ENCODE measurements around the gene RUBCN. TPM values are rescaled to one million over a fixed set of nuclear protein-coding genes. Genes with fewer than 3 reads are reported as not detected.

The RUBCN gene
- total and polyA plus RNA-seq, 2 of the 13 experiments (the other 11 are each of a cell fraction or from before 2014, with no cell fraction given) = 5.2 to 8.1 TPM

- no TSS peak for BruUV-seq (replicated peaks)
- H3K4me2 ChIP-seq (ENCODE audit: low read depth, low read length) = peak overlapping the region; percentile 99
- H2AFZ ChIP-seq (ENCODE audit: low read length) = peak overlapping the region; percentile 72
- in situ Hi-C loops (cut with HindIII; ENCODE audit: extremely low pct_ligation_motif_present, low pct_unique_long_range_greater_than_20kb) (no loop called here), intact Hi-C loops (cut with micrococcal nuclease; ENCODE audit: unreplicated experiment) (no loop called here)
- H3K9me3 ChIP-seq (ENCODE audit: low read length) = no peaks in the 10 kb centered on the region
- 0 out of 2 replicates have a peak, but pooled peaks have one; percentile 60 for TF ChIP-seq ZBTB39 (CRISPR knock-in tag; IDR thresholded peaks at IDR 0.05)
- TF ChIP-seq GTF2F1 (IDR thresholded peaks at IDR 0.05; ENCODE audit: low read length) = no peak
- no peak for TF ChIP-seq ZBED4 (CRISPR knock-in tag; IDR thresholded peaks at IDR 0.05; ENCODE audit: borderline replicate concordance)
- no peak for TF ChIP-seq ZNF10 (CRISPR knock-in tag; IDR thresholded peaks at IDR 0.05; ENCODE audit: borderline replicate concordance, low read depth)
- 0 out of 2 replicates have a peak, but pooled peaks have one; percentile 8 for TF ChIP-seq ZFP82 (CRISPR knock-in tag; IDR thresholded peaks at IDR 0.05; ENCODE audit: borderline replicate concordance)
- TF ChIP-seq ZNF670 (CRISPR knock-in tag; IDR thresholded peaks at IDR 0.05; ENCODE audit: borderline replicate concordance) = 0 out of 2 replicates have a peak, but pooled peaks have one; percentile 21
- TF ChIP-seq MTF2 (CRISPR knock-in tag; IDR thresholded peaks at IDR 0.05; ENCODE audit: borderline replicate concordance) = 0 out of 2 replicates have a peak, but pooled peaks have one; percentile 84
- 0 out of 2 replicates have a peak, but pooled peaks have one; percentile 6 for TF ChIP-seq ZBTB42 (CRISPR knock-in tag; IDR thresholded peaks at IDR 0.05)
- TF ChIP-seq, protein P1, sequence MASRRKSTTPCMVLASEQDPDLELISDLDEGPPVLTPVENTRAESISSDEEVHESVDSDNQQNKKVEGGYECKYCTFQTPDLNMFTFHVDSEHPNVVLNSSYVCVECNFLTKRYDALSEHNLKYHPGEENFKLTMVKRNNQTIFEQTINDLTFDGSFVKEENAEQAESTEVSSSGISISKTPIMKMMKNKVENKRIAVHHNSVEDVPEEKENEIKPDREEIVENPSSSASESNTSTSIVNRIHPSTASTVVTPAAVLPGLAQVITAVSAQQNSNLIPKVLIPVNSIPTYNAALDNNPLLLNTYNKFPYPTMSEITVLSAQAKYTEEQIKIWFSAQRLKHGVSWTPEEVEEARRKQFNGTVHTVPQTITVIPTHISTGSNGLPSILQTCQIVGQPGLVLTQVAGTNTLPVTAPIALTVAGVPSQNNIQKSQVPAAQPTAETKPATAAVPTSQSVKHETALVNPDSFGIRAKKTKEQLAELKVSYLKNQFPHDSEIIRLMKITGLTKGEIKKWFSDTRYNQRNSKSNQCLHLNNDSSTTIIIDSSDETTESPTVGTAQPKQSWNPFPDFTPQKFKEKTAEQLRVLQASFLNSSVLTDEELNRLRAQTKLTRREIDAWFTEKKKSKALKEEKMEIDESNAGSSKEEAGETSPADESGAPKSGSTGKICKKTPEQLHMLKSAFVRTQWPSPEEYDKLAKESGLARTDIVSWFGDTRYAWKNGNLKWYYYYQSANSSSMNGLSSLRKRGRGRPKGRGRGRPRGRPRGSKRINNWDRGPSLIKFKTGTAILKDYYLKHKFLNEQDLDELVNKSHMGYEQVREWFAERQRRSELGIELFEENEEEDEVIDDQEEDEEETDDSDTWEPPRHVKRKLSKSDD (CRISPR knock-in tag; IDR thresholded peaks at IDR 0.05; ENCODE audit: low read depth) = 0 out of 2 replicates have a peak, but pooled peaks have one; percentile 41
- peak; percentile 29; the same call in 1 of the 2 replicates for TF ChIP-seq HOXA3 (CRISPR knock-in tag; IDR thresholded peaks at IDR 0.05)
- TF ChIP-seq ELF4 (CRISPR knock-in tag; IDR thresholded peaks at IDR 0.05; ENCODE audit: borderline replicate concordance) = 0 out of 2 replicates have a peak, but pooled peaks have one; percentile 19
- TF ChIP-seq ZSCAN25 (CRISPR knock-in tag; IDR thresholded peaks at IDR 0.05) = peak; percentile 48
- peak; percentile 23 for TF ChIP-seq YY1 (IDR thresholded peaks at IDR 0.05; ENCODE audit: insufficient read depth, insufficient replicate concordance, low read depth, low read length)
- TF ChIP-seq ZNF546 (CRISPR knock-in tag; conservative IDR thresholded peaks at IDR 0.05) = 0 out of 2 replicates have a peak, but pooled peaks have one; percentile 3
- DNase-seq (ENCODE audit: low spot score) = no peak
- FAIRE-seq = no peak
- H3K9ac ChIP-seq (ENCODE audit: insufficient read depth, low read depth, low read length) = peak overlapping the region; percentile 75
- peak overlapping the region; percentile 87 to 94 (median 87) for H3K4me3 ChIP-seq (replicated peaks in 1 of 3; ENCODE audit: insufficient read depth in 1 of 3, low read depth in 2 of 3, low read length in 3 of 3)
- ChIA-PET CTCF (ENCODE audit: low intra/inter-chr PET ratio, low total read pairs) (no interaction called here), POLR2A (interaction anchor here (1.3 to 1.4 kb wide), 2 partner anchors 11 to 14 kb away, joined by 3 to 5 read pairs; no protein-coding TSS in a partner anchor)
- H3K79me2 ChIP-seq (ENCODE audit: insufficient read depth, low read length) = peaks cover 11% of the 10 kb centered on the region
- H3K27ac ChIP-seq (ENCODE audit: extremely low read length, insufficient read depth, low read length) = peak overlapping the region; percentile 49
- no peaks in the 10 kb centered on the region for H4K20me1 ChIP-seq (ENCODE audit: insufficient read depth, low read length)
- peak; percentile 14 for ATAC-seq
- no peaks in the 10 kb centered on the region; a peak in 1 of 5 replicates for H3K27me3 ChIP-seq (ENCODE audit: control insufficient read depth in 1 of 2, insufficient read depth in 2 of 2, low read length in 2 of 2)
- no peaks in the 10 kb centered on the region for H3K36me3 ChIP-seq (replicated peaks in 1 of 2; ENCODE audit: control insufficient read depth in 1 of 2, insufficient read depth in 2 of 2, low read length in 2 of 2)
- 1% methylated on average over 17 of the region's 17 CpGs for WGBS (ENCODE audit: low lambda C conversion rate)
- peaks cover 20% of the 10 kb centered on the region for H3K4me1 ChIP-seq (ENCODE audit: insufficient read depth, low read length)
Measured at GRCh38 chr3:197736010-197736490, 654 bp downstream of the RUBCN start.
